KMS-11 (cell line): Measurements from ENCODE around the gene WDTC1.

Experiments used
- H2AFZ ChIP-seq: fragments of 200-600 bp; sonication (generic); 2 replicates; pipeline ENCODE4 v1.6.1; 2016; ENCODE audit warnings: antibody characterized with exemption, mixed run types, low read depth
- H3K27ac ChIP-seq: fragments of 200-600 bp; sonication (generic); 2 replicates; pipeline ENCODE4 v1.6.1; 2016; ENCODE audit warnings: mild to moderate bottlenecking, mixed run types
- H3K27me3 ChIP-seq: fragments of 200-600 bp; sonication (generic); 2 replicates; pipeline ENCODE4 v1.6.1; 2017; ENCODE audit warnings: mild to moderate bottlenecking, low read depth, mixed run types, moderate library complexity; ENCODE audit not compliant: insufficient read depth
- H3K36me3 ChIP-seq: fragments of 200-600 bp; sonication (generic); 2 replicates; pipeline ENCODE4 v1.6.1; 2017; ENCODE audit warnings: mild to moderate bottlenecking, mixed run types; ENCODE audit not compliant: insufficient read depth
- H3K4me1 ChIP-seq: fragments of 200-600 bp; sonication (generic); 2 replicates; pipeline ENCODE4 v1.6.1; 2016; ENCODE audit warnings: mild to moderate bottlenecking, low read depth, mixed run types; ENCODE audit not compliant: poor library complexity, severe bottlenecking
- H3K4me2 ChIP-seq: fragments of 200-600 bp; sonication (generic); 2 replicates; pipeline ENCODE4 v1.7.0; 2016; ENCODE audit warnings: mild to moderate bottlenecking, mixed run types
- H3K4me3 ChIP-seq: fragments of 200-600 bp; sonication (generic); IDR thresholded peaks from 2 replicates; pipeline ENCODE4 v1.6.1; 2017; ENCODE audit warnings: low read depth, low read length, mixed read lengths; ENCODE audit not compliant: insufficient read depth
- H3K79me2 ChIP-seq: fragments of 200-600 bp; sonication (generic); 2 replicates; pipeline ENCODE4 v1.6.1; 2016; ENCODE audit warnings: low read depth, mixed run types; ENCODE audit not compliant: insufficient read depth
- H3K9ac ChIP-seq: fragments of 200-600 bp; sonication (generic); 2 replicates; pipeline ENCODE4 v1.6.1; 2016; ENCODE audit warnings: mild to moderate bottlenecking, mixed run types
- H4K20me1 ChIP-seq: fragments of 200-600 bp; sonication (generic); 2 replicates; pipeline ENCODE4 v1.6.1; 2016; ENCODE audit warnings: mild to moderate bottlenecking, mixed run types; ENCODE audit not compliant: insufficient read depth
- CTCF ChIP-seq: fragments of 200-600 bp; sonication (generic); conservative IDR thresholded peaks from 2 replicates; pipeline ENCODE4 v1.6.1; 2017; ENCODE audit warnings: low read depth, mild to moderate bottlenecking, antibody characterized with exemption, low read length, moderate library complexity, mixed read lengths

WDTC1 gene

GRCh38 chr1:27341525-27342252 is 107.3 kb downstream of the WDTC1 start, which contains the start of gene SYTL1:
Gene SYTL1, plus strand, starts transcription at chr1:27342022. Its CDS starts 3,313 bp downstream, at chr1:27345335.
- H4K20me1 ChIP-seq = no peaks in the 10 kb centered on the region
- no peak within 1 kb of the TSS for H3K4me3 ChIP-seq
- H3K4me2 ChIP-seq = no peak within 1 kb of the TSS
- TF ChIP-seq CTCF = no peak
- no peak within 1 kb of the TSS for H3K27ac ChIP-seq
- no peaks in the 10 kb centered on the region for H3K27me3 ChIP-seq
- no peaks in the 10 kb centered on the region for H3K36me3 ChIP-seq
- no peaks in the 10 kb centered on the region for H3K4me1 ChIP-seq
- no peak within 1 kb of the TSS for H3K9ac ChIP-seq
- no peaks in the 10 kb centered on the region for H3K79me2 ChIP-seq
- no peak within 1 kb of the TSS for H2AFZ ChIP-seq

- no peak overlapping the region for H3K4me3 ChIP-seq
- no peaks in the 10 kb centered on the region for H3K79me2 ChIP-seq
- H3K27ac ChIP-seq = no peak overlapping the region
- H3K4me2 ChIP-seq = no peak overlapping the region
- no peaks in the 10 kb centered on the region for H3K36me3 ChIP-seq
- no peaks in the 10 kb centered on the region for H3K27me3 ChIP-seq
- H3K4me1 ChIP-seq = no peaks in the 10 kb centered on the region
- H3K9ac ChIP-seq = no peak overlapping the region
- no peak overlapping the region for H2AFZ ChIP-seq
- TF ChIP-seq CTCF = no peak
- no peaks in the 10 kb centered on the region for H4K20me1 ChIP-seq
Observed at GRCh38 chr1:27342391-27342777, 108.0 kb downstream of the WDTC1 start.

GRCh38 chr1:27342778-27343638 is 108.6 kb downstream of the WDTC1 start:
- no peak overlapping the region for H3K27ac ChIP-seq
- H3K36me3 ChIP-seq = no peaks in the 10 kb centered on the region
- no peak for TF ChIP-seq CTCF
- H4K20me1 ChIP-seq = no peaks in the 10 kb centered on the region
- H3K27me3 ChIP-seq = no peaks in the 10 kb centered on the region
- H3K4me1 ChIP-seq = no peaks in the 10 kb centered on the region
- H2AFZ ChIP-seq = no peak overlapping the region
- H3K4me3 ChIP-seq = no peak overlapping the region
- H3K4me2 ChIP-seq = no peak overlapping the region
- H3K9ac ChIP-seq = no peak overlapping the region
- H3K79me2 ChIP-seq = no peaks in the 10 kb centered on the region

- H3K9ac ChIP-seq = no peak overlapping the region
- no peak overlapping the region for H3K27ac ChIP-seq
- H3K36me3 ChIP-seq = no peaks in the 10 kb centered on the region
- no peak overlapping the region for H2AFZ ChIP-seq
- no peak overlapping the region for H3K4me3 ChIP-seq
- no peaks in the 10 kb centered on the region for H3K79me2 ChIP-seq
- no peaks in the 10 kb centered on the region for H4K20me1 ChIP-seq
- no peaks in the 10 kb centered on the region for H3K4me1 ChIP-seq
- no peak overlapping the region for H3K4me2 ChIP-seq
- no peaks in the 10 kb centered on the region for H3K27me3 ChIP-seq
- TF ChIP-seq CTCF = no peak
Observed at GRCh38 chr1:27343639-27344025, 109.2 kb downstream of the WDTC1 start.
